Left lung (tissue), 10 donors: Measurements from ENCODE around the gene DGKI. TPM values are rescaled to one million over a fixed set of nuclear protein-coding genes. Genes with fewer than 3 reads are reported as not detected.

Experiments used
- ATAC-seq: fragments of 200-7000 bp; cut with Tn5 transposase; one replicate; pipeline ENCODE4 v1.9.1; 2020; ENCODE audit warnings: moderate library complexity
- DNase-seq, 4 donors: peaks; one replicate each; pipeline ENCODE4 v3.0.0-alpha.2; 2013 to 2020
- H3K27ac ChIP-seq, 2 donors: fragments of 200-600 bp; sonication (generic) in 1 of 2; one replicate each; pipeline versions ENCODE4 v1.5.0 to v1.8.0; 2020 to 2021
- H3K27me3 ChIP-seq, 2 donors: fragments of 200-600 bp; sonication (generic) in 1 of 2; one replicate each; pipeline versions ENCODE4 v1.5.0 to v1.8.0; 2020 to 2021
- H3K36me3 ChIP-seq, 2 donors: fragments of 200-600 bp; sonication (generic) in 1 of 2; one replicate each; pipeline versions ENCODE4 v1.5.0 to v1.8.0; 2020 to 2021
- H3K4me1 ChIP-seq, 2 donors: fragments of 200-600 bp; one replicate each; pipeline ENCODE4 v1.8.0; 2021
- H3K4me3 ChIP-seq, 2 donors: fragments of 200-600 bp; sonication (generic) in 1 of 2; one replicate each; pipeline versions ENCODE4 v1.5.0 to v1.8.0; 2020 to 2021; ENCODE audit warnings: mild to moderate bottlenecking in 1 of 2
- H3K9me3 ChIP-seq, 2 donors: fragments of 200-600 bp; sonication (generic) in 1 of 2; one replicate each; pipeline versions ENCODE4 v1.5.0 to v1.8.0; 2020 to 2021
- CTCF ChIP-seq, 2 donors: fragments of 200-600 bp; sonication (generic) in 1 of 2; IDR thresholded peaks; one replicate each; pipeline versions ENCODE4 v1.5.0 to v1.8.0; 2021; ENCODE audit warnings: antibody characterized with exemption in 2 of 2
- intact Hi-C, 2 donors: fragments of 100-400 bp; cut with DNase I; formaldehyde crosslinking; loops; one replicate each; pipeline versions ENCODE4 v1.11.2 to v1.14.2; 2022
- polyA plus RNA-seq, 6 donors: library from polyadenylated mRNA; unstranded; fragments of 120-200 nt; gene quantifications; one replicate each; pipeline ENCODE4 v1.2.1, GENCODE V29; 2013; ENCODE audit not compliant: insufficient read length in 6 of 6
- total RNA-seq, 2 donors: library from RNA; stranded (reverse); fragmentation: NEBNext Ultra II Directional; extraction: Animal tissue kit (Norgen Biotek cat#: 25700); gene quantifications; one replicate each; pipeline ENCODE4 v1.2.1, GENCODE V29; 2021
- donor health status: DM: no; HTN: yes; CAD: no.
- donor health status: DM: no; HTN: no; CAD: no.

DGKI gene
- total and polyA plus RNA-seq, 8 donors, result 0.34 to 1.4 (median 0.50) TPM

GRCh38 chr7:137574812-137575211, 272.0 kb downstream of the DGKI start:
- no peaks in the 10 kb centered on the region for H3K9me3 ChIP-seq
- H3K27ac ChIP-seq, result no peak overlapping the region
- no peaks in the 10 kb centered on the region for H3K36me3 ChIP-seq
- no peaks in the 10 kb centered on the region for H3K27me3 ChIP-seq
- intact Hi-C loops, result no loop called here
- DNase-seq, result no peak
- no peak for TF ChIP-seq CTCF (IDR thresholded peaks at IDR 0.05)
- ATAC-seq, result no peak
- H3K4me1 ChIP-seq, result no peaks in the 10 kb centered on the region
- H3K4me3 ChIP-seq, result no peak overlapping the region

- H3K27ac ChIP-seq, result no peak overlapping the region
- TF ChIP-seq CTCF (IDR thresholded peaks at IDR 0.05), result no peak
- H3K9me3 ChIP-seq, result no peaks in the 10 kb centered on the region
- ATAC-seq (no peak), DNase-seq (no peak)
- H3K36me3 ChIP-seq, result no peaks in the 10 kb centered on the region
- no peaks in the 10 kb centered on the region for H3K27me3 ChIP-seq
- intact Hi-C loops, result no loop called here
- H3K4me1 ChIP-seq, result no peaks in the 10 kb centered on the region
- no peak overlapping the region for H3K4me3 ChIP-seq
These were observed 274.6 kb downstream of the DGKI start for GRCh38 chr7:137572056-137572784.

- no peak for TF ChIP-seq CTCF (IDR thresholded peaks at IDR 0.05)
- peaks cover 0 to 10% of the 10 kb centered on the region in 2 donors for H3K9me3 ChIP-seq
- H3K4me3 ChIP-seq, result no peak overlapping the region
- H3K4me1 ChIP-seq, result no peaks in the 10 kb centered on the region
- intact Hi-C loops, result no loop called here
- H3K36me3 ChIP-seq, result no peaks in the 10 kb centered on the region
- no peaks in the 10 kb centered on the region for H3K27me3 ChIP-seq
- no peak overlapping the region for H3K27ac ChIP-seq
- no peak for ATAC-seq
- DNase-seq, result peak in 1 of 4 donors; percentile 62
These were observed 282.1 kb downstream of the DGKI start for GRCh38 chr7:137564677-137565076.

GRCh38 chr7:137563981-137564380, 282.8 kb downstream of the DGKI start:
- TF ChIP-seq CTCF (IDR thresholded peaks at IDR 0.05), result no peak
- Histone ChIP-seq H3K4me1 (no peaks in the 10 kb centered on the region), H3K36me3 (no peaks in the 10 kb centered on the region), H3K27me3 (no peaks in the 10 kb centered on the region), H3K9me3 (peaks cover 0 to 10% of the 10 kb centered on the region in 2 donors), H3K4me3 (no peak overlapping the region), H3K27ac (no peak overlapping the region)
- intact Hi-C loops, result no loop called here
- DNase-seq (no peak), ATAC-seq (no peak)

GRCh38 chr7:137547485-137547884, 299.3 kb downstream of the DGKI start:
- H3K36me3 ChIP-seq, result no peaks in the 10 kb centered on the region
- H3K9me3 ChIP-seq, result no peaks in the 10 kb centered on the region
- no peak overlapping the region for H3K4me3 ChIP-seq
- ATAC-seq (no peak), DNase-seq (no peak)
- no peak overlapping the region for H3K27ac ChIP-seq
- intact Hi-C loops, result no loop called here
- no peak for TF ChIP-seq CTCF (IDR thresholded peaks at IDR 0.05)
- no peaks in the 10 kb centered on the region for H3K4me1 ChIP-seq
- no peaks in the 10 kb centered on the region for H3K27me3 ChIP-seq
